ENCODE data around the gene NLRP10. TPM values are rescaled to one million over a fixed set of nuclear protein-coding genes. Genes with fewer than 3 reads are reported as not detected.
A peak's percentile ranks its signal among the peaks of the same experiment; 100 is the strongest.
"Not testable (repeated sequence)": the region's sequence is repeated elsewhere in the genome, so short reads cannot be mapped to it uniquely, and the experiment has no call there.

The NLRP10 gene
- polyA plus RNA-seq, 4 donors, result not detected

GRCh38 chr11:8004008-8004407 is 38.8 kb upstream of the NLRP10 start:
- peaks cover 0 to 3% (median 0%) of the 10 kb centered on the region in 3 donors for H3K27me3 ChIP-seq (ENCODE audit: control insufficient read depth in 3 of 3, insufficient read depth in 3 of 3, low read length in 3 of 3)
- no peak overlapping the region for H3K27ac ChIP-seq (ENCODE audit: low read depth in 1 of 3, low read length in 2 of 3)
- H3K4me1 ChIP-seq (ENCODE audit: control insufficient read depth in 3 of 3, insufficient read depth in 2 of 3, low read depth in 1 of 3, low read length in 2 of 3), result no peaks in the 10 kb centered on the region
- no peaks in the 10 kb centered on the region for H3K9me3 ChIP-seq (ENCODE audit: control insufficient read depth in 2 of 2, insufficient read depth in 1 of 2, low read depth in 1 of 2, low read length in 1 of 2)
- 85 to 90% (median 89%) methylated on average over 2 of the region's 2 CpGs for WGBS, 3 donors
- no peak overlapping the region for H3K4me3 ChIP-seq (ENCODE audit: low read depth in 1 of 3, low read length in 3 of 3)
- no peak for DNase-seq
- H3K36me3 ChIP-seq (ENCODE audit: control insufficient read depth in 3 of 3, insufficient read depth in 2 of 3, low read depth in 1 of 3, low read length in 3 of 3), result peaks cover 0 to 6% (median 2%) of the 10 kb centered on the region in 3 donors
- FAIRE-seq, result no peak

GRCh38 chr11:8003187-8003586 is 37.9 kb upstream of the NLRP10 start:
- Histone ChIP-seq H3K27me3 (ENCODE audit: control insufficient read depth in 3 of 3, insufficient read depth in 3 of 3, low read length in 3 of 3) (no peaks in the 10 kb centered on the region), H3K4me1 (ENCODE audit: control insufficient read depth in 3 of 3, insufficient read depth in 2 of 3, low read depth in 1 of 3, low read length in 2 of 3) (no peaks in the 10 kb centered on the region), H3K4me3 (ENCODE audit: low read depth in 1 of 3, low read length in 3 of 3) (no peak overlapping the region), H3K36me3 (ENCODE audit: control insufficient read depth in 3 of 3, insufficient read depth in 2 of 3, low read depth in 1 of 3, low read length in 3 of 3) (peaks cover 1 to 11% (median 4%) of the 10 kb centered on the region in 3 donors), H3K9me3 (ENCODE audit: control insufficient read depth in 2 of 2, insufficient read depth in 1 of 2, low read depth in 1 of 2, low read length in 1 of 2) (no peaks in the 10 kb centered on the region), H3K27ac (ENCODE audit: low read depth in 1 of 3, low read length in 2 of 3) (no peak overlapping the region)
- no peak for FAIRE-seq
- WGBS, 3 donors, result 73 to 78% (median 76%) methylated on average over 7 of the region's 7 CpGs
- DNase-seq, result no peak

- FAIRE-seq (no peak), DNase-seq (no peak)
- no peak overlapping the region for H3K27ac ChIP-seq (ENCODE audit: low read depth in 1 of 3, low read length in 2 of 3)
- H3K4me3 ChIP-seq (ENCODE audit: low read depth in 1 of 3, low read length in 3 of 3), result no peak overlapping the region
- WGBS, 3 donors, result 60 to 67% (median 63%) methylated on average over 1 of the region's 1 CpG
- H3K9me3 ChIP-seq (ENCODE audit: control insufficient read depth in 2 of 2, insufficient read depth in 1 of 2, low read depth in 1 of 2, low read length in 1 of 2), result no peaks in the 10 kb centered on the region
- no peaks in the 10 kb centered on the region for H3K27me3 ChIP-seq (ENCODE audit: control insufficient read depth in 3 of 3, insufficient read depth in 3 of 3, low read length in 3 of 3)
- peaks cover 4 to 12% (median 5%) of the 10 kb centered on the region in 3 donors for H3K36me3 ChIP-seq (ENCODE audit: control insufficient read depth in 3 of 3, insufficient read depth in 2 of 3, low read depth in 1 of 3, low read length in 3 of 3)
- no peaks in the 10 kb centered on the region for H3K4me1 ChIP-seq (ENCODE audit: control insufficient read depth in 3 of 3, insufficient read depth in 2 of 3, low read depth in 1 of 3, low read length in 2 of 3)
Measured at GRCh38 chr11:8002676-8003075, 37.4 kb upstream of the NLRP10 start.

GRCh38 chr11:8000390-8000789 is 35.1 kb upstream of the NLRP10 start:
- 66 to 82% (median 73%) methylated on average over 5 of the region's 5 CpGs for WGBS, 3 donors
- Histone ChIP-seq H3K27ac (ENCODE audit: low read depth in 1 of 3, low read length in 2 of 3) (no peak overlapping the region), H3K4me1 (ENCODE audit: control insufficient read depth in 3 of 3, insufficient read depth in 2 of 3, low read depth in 1 of 3, low read length in 2 of 3) (no peaks in the 10 kb centered on the region), H3K27me3 (ENCODE audit: control insufficient read depth in 3 of 3, insufficient read depth in 3 of 3, low read length in 3 of 3) (no peaks in the 10 kb centered on the region), H3K36me3 (ENCODE audit: control insufficient read depth in 3 of 3, insufficient read depth in 2 of 3, low read depth in 1 of 3, low read length in 3 of 3) (peaks cover 10 to 14% (median 14%) of the 10 kb centered on the region in 3 donors), H3K4me3 (ENCODE audit: low read depth in 1 of 3, low read length in 3 of 3) (no peak overlapping the region), H3K9me3 (ENCODE audit: control insufficient read depth in 2 of 2, insufficient read depth in 1 of 2, low read depth in 1 of 2, low read length in 1 of 2) (no peaks in the 10 kb centered on the region)
- no peak for FAIRE-seq
- no peak for DNase-seq

- H3K4me3 ChIP-seq (ENCODE audit: low read depth in 1 of 3, low read length in 3 of 3), result no peak overlapping the region
- FAIRE-seq, result no peak
Measured at GRCh38 chr11:7999795-8000194, 34.5 kb upstream of the NLRP10 start.

GRCh38 chr11:7994581-7995278 is 29.5 kb upstream of the NLRP10 start:
- Histone ChIP-seq H3K27me3 (ENCODE audit: control insufficient read depth in 3 of 3, insufficient read depth in 3 of 3, low read length in 3 of 3) (no peaks in the 10 kb centered on the region), H3K9me3 (ENCODE audit: control insufficient read depth in 2 of 2, insufficient read depth in 1 of 2, low read depth in 1 of 2, low read length in 1 of 2) (no peaks in the 10 kb centered on the region), H3K36me3 (ENCODE audit: control insufficient read depth in 3 of 3, insufficient read depth in 2 of 3, low read depth in 1 of 3, low read length in 3 of 3) (peaks cover 34 to 40% (median 40%) of the 10 kb centered on the region in 3 donors), H3K27ac (ENCODE audit: low read depth in 1 of 3, low read length in 2 of 3) (no peak overlapping the region), H3K4me1 (ENCODE audit: control insufficient read depth in 3 of 3, insufficient read depth in 2 of 3, low read depth in 1 of 3, low read length in 2 of 3) (no peaks in the 10 kb centered on the region), H3K4me3 (ENCODE audit: low read depth in 1 of 3, low read length in 3 of 3) (no peak overlapping the region)
- DNase-seq, result no peak
- WGBS, 3 donors, result 75 to 88% (median 76%) methylated on average over 6 of the region's 6 CpGs
- FAIRE-seq, result no peak

More at GRCh38 chr11:7999795-8000194, 34.5 kb upstream of the NLRP10 start:
- Histone ChIP-seq H3K36me3 (ENCODE audit: control insufficient read depth in 3 of 3, insufficient read depth in 2 of 3, low read depth in 1 of 3, low read length in 3 of 3) (peaks cover 14 to 20% (median 19%) of the 10 kb centered on the region in 3 donors), H3K27ac (ENCODE audit: low read depth in 1 of 3, low read length in 2 of 3) (no peak overlapping the region), H3K27me3 (ENCODE audit: control insufficient read depth in 3 of 3, insufficient read depth in 3 of 3, low read length in 3 of 3) (no peaks in the 10 kb centered on the region), H3K4me1 (ENCODE audit: control insufficient read depth in 3 of 3, insufficient read depth in 2 of 3, low read depth in 1 of 3, low read length in 2 of 3) (no peaks in the 10 kb centered on the region), H3K9me3 (ENCODE audit: control insufficient read depth in 2 of 2, insufficient read depth in 1 of 2, low read depth in 1 of 2, low read length in 1 of 2) (no peaks in the 10 kb centered on the region)
- 93 to 97% (median 96%) methylated on average over 10 of the region's 10 CpGs for WGBS, 3 donors
- no peak for DNase-seq

- peak overlapping the region; percentile 62 to 82 (median 77) for H3K4me3 ChIP-seq (ENCODE audit: low read depth in 1 of 3, low read length in 3 of 3)
- DNase-seq; H3K27me3 ChIP-seq (ENCODE audit: control insufficient read depth in 3 of 3, insufficient read depth in 3 of 3, low read length in 3 of 3); H3K9me3 ChIP-seq (ENCODE audit: control insufficient read depth in 2 of 2, insufficient read depth in 1 of 2, low read depth in 1 of 2, low read length in 1 of 2); FAIRE-seq; H3K27ac ChIP-seq (ENCODE audit: low read depth in 1 of 3, low read length in 2 of 3): not testable (repeated sequence)
- WGBS, 3 donors, result 0 to 1% (median 1%) methylated on average over 6 to 9 of the region's 13 CpGs
- peaks cover 0 to 18% (median 10%) of the 10 kb centered on the region in 3 donors for H3K4me1 ChIP-seq (ENCODE audit: control insufficient read depth in 3 of 3, insufficient read depth in 2 of 3, low read depth in 1 of 3, low read length in 2 of 3)
- peaks cover 2 to 10% (median 5%) of the 10 kb centered on the region in 3 donors for H3K36me3 ChIP-seq (ENCODE audit: control insufficient read depth in 3 of 3, insufficient read depth in 2 of 3, low read depth in 1 of 3, low read length in 3 of 3)
Measured at GRCh38 chr11:7987560-7987883, 22.3 kb upstream of the NLRP10 start.

GRCh38 chr11:7986768-7987559 is 21.7 kb upstream of the NLRP10 start, which contains the start of gene EIF3F:
Gene EIF3F, plus strand, starts transcription at chr11:7987337. Its CDS starts 16 bp downstream, at chr11:7987353.
- H3K27me3 ChIP-seq (ENCODE audit: control insufficient read depth in 3 of 3, insufficient read depth in 3 of 3, low read length in 3 of 3), result no peaks in the 10 kb centered on the region
- peak within 1 kb of the TSS; percentile 26 to 74 (median 44) for H3K27ac ChIP-seq (ENCODE audit: low read depth in 1 of 3, low read length in 2 of 3)
- H3K9me3 ChIP-seq (ENCODE audit: control insufficient read depth in 2 of 2, insufficient read depth in 1 of 2, low read depth in 1 of 2, low read length in 1 of 2), result no peaks in the 10 kb centered on the region
- FAIRE-seq (no peak), DNase-seq (peak; percentile 97 to 100)
- peak within 1 kb of the TSS; percentile 62 to 82 (median 77) for H3K4me3 ChIP-seq (ENCODE audit: low read depth in 1 of 3, low read length in 3 of 3)
- peaks cover 0 to 5% (median under 1%) of the 10 kb centered on the region in 3 donors for H3K36me3 ChIP-seq (ENCODE audit: control insufficient read depth in 3 of 3, insufficient read depth in 2 of 3, low read depth in 1 of 3, low read length in 3 of 3)
- 0 to 1% (median 1%) methylated on average over 47 of the region's 47 CpGs for WGBS, 3 donors
- H3K4me1 ChIP-seq (ENCODE audit: control insufficient read depth in 3 of 3, insufficient read depth in 2 of 3, low read depth in 1 of 3, low read length in 2 of 3), result peaks cover 0 to 18% (median 10%) of the 10 kb centered on the region in 3 donors
